GM12878 (cell line): ENCODE results near the gene STAT5B. TPM values are rescaled to one million over a fixed set of nuclear protein-coding genes. Genes with fewer than 3 reads are reported as not detected.

ENCODE experiments used
- ATAC-seq: fragments of 200-7000 bp; cut with Tn5 transposase; 3 replicates; pipeline ENCODE4 v1.9.1; 2020; ENCODE audit warnings: mild to moderate bottlenecking, moderate library complexity
- BruUV-seq: library from RNA; stranded (reverse); fragments of 400-500 nt; replicated peaks from 2 replicates; lab custom pipeline; 2021; lab: Mats Ljungman, UMichigan
- CTCF ChIA-PET: fragments of 300-600 bp; sonication (Branson Sonifier 250); formaldehyde crosslinking; extraction: SDS; loops from one replicate; lab custom pipeline; 2021; ENCODE audit warnings: inconsistent platforms; lab: Yijun Ruan, JAX
- POLR2A ChIA-PET: fragments of 350-600 bp; formaldehyde crosslinking; extraction: SDS; loops from one replicate; lab custom pipeline; 2021; ENCODE audit warnings: inconsistent platforms; lab: Charles Lee
- RAD21 ChIA-PET: fragments of 300-600 bp; sonication (Branson Sonifier 250); formaldehyde crosslinking; loops from one replicate; lab custom pipeline; 2023; ENCODE audit warnings: antibody characterized with exemption; ENCODE audit not compliant: unreplicated experiment; lab: Charles Lee
- SMC1A ChIA-PET: fragments of 300-600 bp; sonication (Branson Sonifier 250); formaldehyde crosslinking; loops from one replicate; lab custom pipeline; 2023; ENCODE audit not compliant: unreplicated experiment, uncharacterized antibody; lab: Charles Lee
- DNase-seq: peaks from one replicate; pipeline ENCODE4 v3.0.0-alpha.2; 2011; ENCODE audit warnings: low read depth, low spot score
- FAIRE-seq: peaks from 3 replicates; lab custom pipeline; 2011; peaks lifted over from hg19 to GRCh38; lab: Jason Lieb, UNC
- H2AFZ ChIP-seq: 2 replicates; pipeline ENCODE4 v1.6.0; 2011; ENCODE audit warnings: low read depth, low read length, control low read depth; ENCODE audit not compliant: control insufficient read depth
- H3K27ac ChIP-seq: 2 replicates; pipeline ENCODE4 v1.5.1; 2011; ENCODE audit warnings: control low read depth; ENCODE audit not compliant: control insufficient read depth, insufficient read depth
- H3K27me3 ChIP-seq, 2 experiments: replicated peaks in 1 of 2; 2 replicates each; pipeline versions ENCODE4 v1.6.0 to v1.6.1; 2011; ENCODE audit warnings: low read length in 1 of 2; ENCODE audit not compliant: control insufficient read depth in 2 of 2, insufficient read depth in 2 of 2
- H3K36me3 ChIP-seq, 2 experiments: 2 replicates each; pipeline ENCODE4 v1.5.1; 2011; ENCODE audit warnings: low read length in 1 of 2; ENCODE audit not compliant: control insufficient read depth in 2 of 2, insufficient read depth in 2 of 2
- H3K4me1 ChIP-seq: 2 replicates; pipeline ENCODE4 v1.6.1; 2011; ENCODE audit warnings: mild to moderate bottlenecking, low read length, moderate library complexity, mixed read lengths; ENCODE audit not compliant: control insufficient read depth, insufficient read depth
- H3K4me2 ChIP-seq: 2 replicates; pipeline ENCODE4 v1.6.0; 2011; ENCODE audit warnings: control low read depth; ENCODE audit not compliant: control insufficient read depth, insufficient read depth
- H3K4me3 ChIP-seq: fragments of 200-600 bp; sonication (generic); 2 replicates; pipeline ENCODE4 v1.5.1; 2016
- H3K79me2 ChIP-seq: 2 replicates; pipeline ENCODE4 v1.6.0; 2011; ENCODE audit warnings: low read length; ENCODE audit not compliant: control insufficient read depth, insufficient read depth
- H3K9ac ChIP-seq: 2 replicates; pipeline ENCODE4 v1.8.0; 2011; ENCODE audit warnings: low read length, control low read depth, mixed read lengths; ENCODE audit not compliant: control insufficient read depth, insufficient read depth
- H3K9me3 ChIP-seq: replicated peaks from 3 replicates; pipeline ENCODE4 v1.5.1; 2011; ENCODE audit warnings: mild to moderate bottlenecking, low read length; ENCODE audit not compliant: control insufficient read depth, insufficient read depth
- H4K20me1 ChIP-seq: 2 replicates; pipeline ENCODE4 v1.6.0; 2011; ENCODE audit not compliant: control insufficient read depth, insufficient read depth
- BHLHE40 ChIP-seq, 2 experiments: fragments of 450-650 bp in 1 of 2; IDR thresholded peaks; 2 replicates each; pipeline ENCODE4 v1.6.1; 2011 to 2017; ENCODE audit warnings: low read depth in 2 of 2, borderline replicate concordance in 1 of 2, improper control_type of control experiment in 1 of 2, low read length in 1 of 2, mild to moderate bottlenecking in 1 of 2
- PAX8 ChIP-seq: fragments of 450-650 bp; IDR thresholded peaks from 2 replicates; pipeline ENCODE4 v1.6.1; 2017; ENCODE audit warnings: mild to moderate bottlenecking, moderate library complexity
- RB1 ChIP-seq: fragments of 450-650 bp; formaldehyde crosslinking; IDR thresholded peaks from 2 replicates; pipeline ENCODE4 v1.6.1; 2017; ENCODE audit warnings: mild to moderate bottlenecking, borderline replicate concordance
- STAT1 ChIP-seq: fragments of 450-650 bp; conservative IDR thresholded peaks from 2 replicates; pipeline ENCODE4 v1.6.1; 2014; ENCODE audit warnings: antibody characterized with exemption, mild to moderate bottlenecking
- TBL1XR1 ChIP-seq: IDR thresholded peaks from 2 replicates; pipeline ENCODE4 v1.6.1; 2012; ENCODE audit warnings: low read depth, low read length, improper control_type of control experiment
- TCF3 ChIP-seq: IDR thresholded peaks from 2 replicates; pipeline ENCODE4 v1.6.1; 2012; ENCODE audit warnings: low read depth, mild to moderate bottlenecking, low read length, borderline replicate concordance; ENCODE audit not compliant: insufficient read depth
- ZNF622 ChIP-seq: fragments of 450-650 bp; IDR thresholded peaks from 2 replicates; pipeline ENCODE4 v1.6.1; 2017; ENCODE audit warnings: mild to moderate bottlenecking, inconsistent platforms
- WGBS: methylation state at CpG from one replicate; pipeline ENCODE4 v1.1.6; 2016; ENCODE audit warnings: low lambda C conversion rate; ENCODE audit not compliant: insufficient replicate concordance, insufficient coverage; ENCODE audit errors: missing lambda C conversion rate; 5-methylcytosine and 5-hydroxymethylcytosine counted together
- in situ Hi-C: fragments of 300-500 bp; cut with MboI; formaldehyde crosslinking; loops from 9 replicates; pipeline ENCODE4 v1.14.3; 2018; ENCODE audit warnings: mixed read lengths
- intact Hi-C: fragments of 100-400 bp; cut with micrococcal nuclease; formaldehyde crosslinking; loops from one replicate; pipeline ENCODE4 v1.14.2; 2022; ENCODE audit not compliant: unreplicated experiment
- polyA plus RNA-seq, 11 experiments: library from polyadenylated mRNA; depleted of rRNA in 4 of 11; unstranded in 6 of 11; stranded (reverse) in 5 of 11; fragments of >200 nt; fragmentation: Nextera tagmentation in 4 of 11; fragmentation: Illumina TruSeq in 1 of 11; extraction: Ambion mirVana in 4 of 11; extraction: Trizol in 1 of 11; gene quantifications; 1 replicate in 1 of 11; 2 replicates in 10 of 11; pipeline versions ENCODE4 v1.2.1 to v1.2.3, GENCODE V29; 2011 to 2016; ENCODE audit warnings: inconsistent platforms in 2 of 11, missing spikeins in 2 of 11, low read depth in 1 of 11
- total RNA-seq, 4 experiments: library from RNA; depleted of rRNA in 3 of 4; stranded (reverse); fragments of >200 nt in 3 of 4; fragmentation: Illumina TruSeq in 1 of 4; extraction: Trizol in 1 of 4; gene quantifications; 2 replicates each; pipeline versions ENCODE4 v1.2.1 to v1.2.3, GENCODE V29; 2013 to 2021
- TF ChIP-seq, protein P1 (sequence below): fragments of 150-350 bp; IDR thresholded peaks from 2 replicates; pipeline ENCODE4 v1.6.1; 2016; ENCODE audit warnings: low read depth, low read length

STAT5B gene
- total and polyA plus RNA-seq, 10 of the 15 experiments (the other 5 are each of a cell fraction or from before 2014, with no cell fraction given), result 11.0 to 69.6 (median 46.7) TPM

DNA sequence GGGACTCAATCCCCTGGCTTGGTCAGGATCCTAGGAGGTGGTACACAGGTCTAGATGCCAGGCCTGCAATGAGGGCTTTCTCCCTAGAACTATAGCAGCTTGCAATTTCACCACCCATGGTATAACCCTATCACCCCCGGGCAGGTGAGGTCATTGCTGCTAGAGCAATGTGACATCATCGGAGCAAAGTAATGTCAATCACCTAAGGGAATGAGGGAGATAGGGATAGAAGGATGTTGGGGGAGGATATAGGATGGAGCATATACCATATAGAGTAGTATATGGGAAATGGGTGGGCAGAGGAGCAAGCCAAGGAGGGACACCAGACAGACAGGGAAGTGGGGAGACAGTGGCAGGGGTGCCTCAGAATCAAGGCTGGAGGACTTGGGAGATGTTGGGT, 98.5 kb downstream of the STAT5B start (continued):
- TF ChIP-seq, protein P1, sequence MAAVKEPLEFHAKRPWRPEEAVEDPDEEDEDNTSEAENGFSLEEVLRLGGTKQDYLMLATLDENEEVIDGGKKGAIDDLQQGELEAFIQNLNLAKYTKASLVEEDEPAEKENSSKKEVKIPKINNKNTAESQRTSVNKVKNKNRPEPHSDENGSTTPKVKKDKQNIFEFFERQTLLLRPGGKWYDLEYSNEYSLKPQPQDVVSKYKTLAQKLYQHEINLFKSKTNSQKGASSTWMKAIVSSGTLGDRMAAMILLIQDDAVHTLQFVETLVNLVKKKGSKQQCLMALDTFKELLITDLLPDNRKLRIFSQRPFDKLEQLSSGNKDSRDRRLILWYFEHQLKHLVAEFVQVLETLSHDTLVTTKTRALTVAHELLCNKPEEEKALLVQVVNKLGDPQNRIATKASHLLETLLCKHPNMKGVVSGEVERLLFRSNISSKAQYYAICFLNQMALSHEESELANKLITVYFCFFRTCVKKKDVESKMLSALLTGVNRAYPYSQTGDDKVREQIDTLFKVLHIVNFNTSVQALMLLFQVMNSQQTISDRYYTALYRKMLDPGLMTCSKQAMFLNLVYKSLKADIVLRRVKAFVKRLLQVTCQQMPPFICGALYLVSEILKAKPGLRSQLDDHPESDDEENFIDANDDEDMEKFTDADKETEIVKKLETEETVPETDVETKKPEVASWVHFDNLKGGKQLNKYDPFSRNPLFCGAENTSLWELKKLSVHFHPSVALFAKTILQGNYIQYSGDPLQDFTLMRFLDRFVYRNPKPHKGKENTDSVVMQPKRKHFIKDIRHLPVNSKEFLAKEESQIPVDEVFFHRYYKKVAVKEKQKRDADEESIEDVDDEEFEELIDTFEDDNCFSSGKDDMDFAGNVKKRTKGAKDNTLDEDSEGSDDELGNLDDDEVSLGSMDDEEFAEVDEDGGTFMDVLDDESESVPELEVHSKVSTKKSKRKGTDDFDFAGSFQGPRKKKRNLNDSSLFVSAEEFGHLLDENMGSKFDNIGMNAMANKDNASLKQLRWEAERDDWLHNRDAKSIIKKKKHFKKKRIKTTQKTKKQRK, result no peak
- TF ChIP-seq STAT1, result no peak
- TF ChIP-seq ZNF622, result no peak
- TF ChIP-seq TBL1XR1, result no peak
- TF ChIP-seq PAX8, result no peak
- no peak for TF ChIP-seq TCF3

DNA sequence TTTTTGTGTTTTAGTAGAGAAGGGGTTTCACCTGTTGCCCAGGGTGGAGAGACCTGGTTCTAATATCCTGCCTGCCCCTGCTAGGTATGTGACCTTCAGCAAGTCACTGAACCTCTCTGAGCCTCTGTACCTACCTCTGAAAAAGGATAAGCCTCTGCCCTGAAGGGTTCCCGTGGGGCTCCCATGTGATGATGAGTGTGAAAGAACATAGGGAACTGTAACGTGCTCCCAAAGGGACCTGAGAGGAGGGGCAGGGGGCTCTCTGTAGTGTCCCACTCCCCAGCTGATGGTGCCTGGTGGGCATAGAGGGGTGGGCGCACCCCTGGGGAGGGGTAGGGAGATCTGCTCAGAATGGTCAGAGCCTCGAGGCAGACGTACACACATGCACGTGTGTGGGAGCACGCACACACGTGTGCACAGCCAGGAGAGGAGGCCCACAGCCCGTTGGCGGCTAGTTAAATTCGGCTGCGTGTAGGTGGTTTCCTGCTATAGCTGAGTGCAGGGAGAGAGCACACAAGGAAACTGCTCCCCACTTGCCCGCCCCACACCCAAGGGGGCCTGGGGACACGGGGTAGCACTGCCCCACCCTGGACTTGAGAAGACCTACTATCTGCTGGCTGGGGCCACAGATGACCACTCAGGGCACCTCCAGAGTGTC, 101.9 kb downstream of the STAT5B start:
- intact Hi-C loops, result no loop called here
- DNase-seq (no peak), FAIRE-seq (no peak), ATAC-seq (no peak)
- no TSS peak for BruUV-seq
- POLR2A ChIA-PET, result no interaction called here
- H3K27me3 ChIP-seq, result no peaks in the 10 kb centered on the region
- no peak overlapping the region for H2AFZ ChIP-seq
- H3K9ac ChIP-seq, result no peak overlapping the region
- H3K27ac ChIP-seq, result no peak overlapping the region
- no peaks in the 10 kb centered on the region for H3K9me3 ChIP-seq
- H3K79me2 ChIP-seq, result no peaks in the 10 kb centered on the region
- H3K4me2 ChIP-seq, result no peak overlapping the region
- SMC1A ChIA-PET, result no interaction called here
- no peak overlapping the region for H3K4me3 ChIP-seq
- TF ChIP-seq RB1 (no peak), BHLHE40 (IDR thresholded peaks at IDR 0.05; ENCODE audit: borderline replicate concordance in 1 of 2, low read depth in 2 of 2, low read length in 1 of 2) (peak in 1 of 2 experiments; percentile 62; a peak in 2 of 4 replicates)
- H3K4me1 ChIP-seq, result peaks cover 15% of the 10 kb centered on the region
- H4K20me1 ChIP-seq, result no peaks in the 10 kb centered on the region
- H3K36me3 ChIP-seq, result no peaks in the 10 kb centered on the region
- in situ Hi-C loops, result no loop called here
- 36% methylated on average over 14 of the region's 14 CpGs for WGBS
- CTCF ChIA-PET, result no interaction called here
- RAD21 ChIA-PET, result no interaction called here
